ENCODE measurements around the gene PDE4D.

Gene PDE4D

GRCh38 chr5:59722874-59723273 lies 170.7 kb downstream of the PDE4D start:
- TF ChIP-seq ZFX (IDR thresholded peaks at IDR 0.05; ENCODE audit: borderline replicate concordance) (no peak), CTCF (IDR thresholded peaks at IDR 0.05) (no peak)

DNA sequence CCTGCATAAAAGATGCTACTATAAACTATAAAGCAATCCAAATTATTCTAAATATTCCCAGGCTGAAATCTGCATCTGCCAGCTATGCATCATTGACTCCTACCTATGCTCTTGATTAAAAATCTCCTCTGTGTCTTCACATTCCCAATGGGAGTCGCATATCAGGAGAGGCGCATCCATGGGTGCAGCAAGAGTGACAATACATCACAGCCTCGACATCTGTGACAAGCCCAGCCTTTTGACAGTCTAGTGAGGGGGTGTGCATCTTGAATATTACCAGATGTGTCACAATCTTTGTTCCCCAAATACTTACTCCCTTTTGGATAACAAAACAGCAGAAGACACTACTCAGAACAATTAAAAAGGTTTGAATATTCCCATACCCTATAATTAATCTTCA lies 171.8 kb downstream of the PDE4D start:
- TF ChIP-seq CTCF (IDR thresholded peaks at IDR 0.05) (no peak), ZFX (IDR thresholded peaks at IDR 0.05; ENCODE audit: borderline replicate concordance) (no peak)
- H3K27ac ChIP-seq, result no peak overlapping the region

More at GRCh38 chr5:59722874-59723273, 170.7 kb downstream of the PDE4D start:
- H3K27ac ChIP-seq, result no peak overlapping the region

DNA sequence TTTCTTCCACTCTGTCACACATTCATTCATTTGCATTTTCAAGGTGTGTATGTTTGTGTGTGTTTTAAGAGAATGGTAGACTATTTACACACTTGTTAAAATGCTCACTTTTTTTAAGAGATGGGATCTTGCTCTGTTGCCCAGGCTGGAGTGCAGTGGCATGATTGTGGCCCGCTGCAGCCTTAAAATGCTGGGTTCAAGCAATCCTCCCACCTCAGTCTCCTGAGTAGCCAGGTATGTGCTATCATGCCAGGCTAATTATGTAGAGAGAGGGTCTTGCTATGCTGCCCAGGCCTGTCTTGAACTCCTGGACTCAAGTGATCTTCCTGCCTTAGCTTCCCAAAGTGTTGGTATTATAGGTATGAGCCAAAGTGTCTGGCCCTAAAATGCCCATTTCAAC lies 173.5 kb downstream of the PDE4D start:
- TF ChIP-seq CTCF (IDR thresholded peaks at IDR 0.05) (no peak), ZFX (IDR thresholded peaks at IDR 0.05; ENCODE audit: borderline replicate concordance) (no peak)
- H3K27ac ChIP-seq, result no peak overlapping the region

DNA sequence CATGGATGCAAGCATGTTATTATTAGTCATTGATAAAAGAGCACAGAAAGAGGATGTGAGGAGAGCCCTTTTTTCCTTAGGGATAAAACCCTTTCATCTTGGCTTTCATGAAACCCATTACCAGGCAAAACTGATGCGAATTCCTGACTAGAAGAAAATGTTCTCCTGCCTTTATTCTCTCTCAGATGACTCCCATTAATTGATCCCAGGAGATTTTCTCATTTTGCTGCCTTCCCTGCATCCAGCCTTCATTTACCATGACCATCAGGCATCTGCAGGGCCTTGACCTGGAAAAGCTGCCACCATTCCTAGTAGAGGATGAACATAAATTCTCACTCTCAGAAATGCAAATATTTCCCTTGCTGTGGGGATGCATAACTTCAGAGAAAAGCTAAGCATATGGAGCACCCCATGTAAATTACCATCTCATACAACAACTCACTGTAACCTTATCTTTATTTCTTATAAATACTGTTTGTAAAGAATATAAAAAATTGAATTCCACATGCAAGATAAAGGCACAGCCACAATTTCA lies 176.5 kb downstream of the PDE4D start:
- no peak for TF ChIP-seq ZFX (IDR thresholded peaks at IDR 0.05; ENCODE audit: borderline replicate concordance)
- TF ChIP-seq CTCF (IDR thresholded peaks at IDR 0.05), result no peak

GRCh38 chr5:59716029-59716428 lies 177.5 kb downstream of the PDE4D start:
- no peak overlapping the region for H3K27ac ChIP-seq
- no peak for TF ChIP-seq ZFX (IDR thresholded peaks at IDR 0.05; ENCODE audit: borderline replicate concordance)

More for the DNA sequence above, 176.5 kb downstream of the PDE4D start:
- H3K27ac ChIP-seq, result no peak overlapping the region

GRCh38 chr5:59715228-59715627 lies 178.3 kb downstream of the PDE4D start:
- TF ChIP-seq ZFX (IDR thresholded peaks at IDR 0.05; ENCODE audit: borderline replicate concordance), result no peak
- TF ChIP-seq CTCF (IDR thresholded peaks at IDR 0.05), result no peak
- H3K27ac ChIP-seq, result no peak overlapping the region

DNA sequence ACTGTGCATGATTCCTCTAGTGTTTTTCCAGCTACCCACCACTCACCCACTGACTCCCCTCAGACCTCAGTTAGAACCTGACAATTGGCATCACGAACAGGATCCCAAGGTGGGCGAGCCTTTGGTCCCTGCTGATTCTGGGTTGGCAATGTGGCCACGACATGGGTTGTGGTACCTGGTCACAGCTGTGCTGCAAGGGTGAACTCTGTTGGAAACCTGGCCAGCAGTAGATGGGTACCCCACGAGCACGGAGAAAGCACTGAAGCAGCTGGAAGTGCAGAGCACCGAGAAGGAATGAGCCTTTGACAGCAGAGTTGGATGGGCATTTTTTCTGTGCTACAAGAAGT lies 180.1 kb downstream of the PDE4D start:
- H3K27ac ChIP-seq, result no peak overlapping the region
- TF ChIP-seq CTCF (IDR thresholded peaks at IDR 0.05), result no peak
- no peak for TF ChIP-seq ZFX (IDR thresholded peaks at IDR 0.05; ENCODE audit: borderline replicate concordance)

- H3K27ac ChIP-seq, result no peak overlapping the region
- no peak for TF ChIP-seq CTCF (IDR thresholded peaks at IDR 0.05)
- TF ChIP-seq ZFX (IDR thresholded peaks at IDR 0.05; ENCODE audit: borderline replicate concordance), result no peak
Measured at GRCh38 chr5:59712836-59713497, 180.6 kb downstream of the PDE4D start.

All from 22Rv1 (cell line).